Neural progenitor cell (in vitro differentiated cells): ENCODE data around the gene IKBKG. TPM values are rescaled to one million over a fixed set of nuclear protein-coding genes. Genes with fewer than 3 reads are reported as not detected.

Source experiments
- DNase-seq: peaks from one replicate; pipeline ENCODE4 v3.0.0-alpha.2; 2016; ENCODE audit warnings: low spot score
- H2AFZ ChIP-seq: fragments of 200-600 bp; sonication (generic); replicated peaks from 2 replicates; pipeline ENCODE4 v1.6.1; 2016; ENCODE audit warnings: antibody characterized with exemption
- H3F3A ChIP-seq: fragments of 200-600 bp; sonication (generic); 2 replicates; pipeline ENCODE4 v1.6.1; 2016; ENCODE audit warnings: antibody characterized with exemption, low read depth
- H3K27ac ChIP-seq: fragments of 200-600 bp; sonication (generic); 2 replicates; pipeline ENCODE4 v1.5.1; 2016; ENCODE audit warnings: mild to moderate bottlenecking
- H3K27me3 ChIP-seq: fragments of 200-600 bp; sonication (generic); 2 replicates; pipeline ENCODE4 v1.6.1; 2016; ENCODE audit warnings: mild to moderate bottlenecking, moderate library complexity
- H3K36me3 ChIP-seq: fragments of 200-600 bp; sonication (generic); 2 replicates; pipeline ENCODE4 v1.5.1; 2016
- H3K4me1 ChIP-seq: fragments of 200-600 bp; sonication (generic); 2 replicates; pipeline ENCODE4 v1.6.1; 2016; ENCODE audit warnings: mixed run types
- H3K4me2 ChIP-seq: fragments of 200-600 bp; sonication (generic); 2 replicates; pipeline ENCODE4 v1.6.1; 2016
- H3K4me3 ChIP-seq: fragments of 200-600 bp; sonication (generic); 2 replicates; pipeline ENCODE4 v1.5.1; 2016
- H3K79me2 ChIP-seq: fragments of 200-600 bp; sonication (generic); 2 replicates; pipeline ENCODE4 v1.6.1; 2016; ENCODE audit warnings: low read depth
- H3K9ac ChIP-seq: fragments of 200-600 bp; sonication (generic); 2 replicates; pipeline ENCODE4 v1.6.1; 2016
- H3K9me3 ChIP-seq: fragments of 200-600 bp; sonication (generic); 2 replicates; pipeline ENCODE4 v1.5.1; 2016; ENCODE audit warnings: low read depth
- H4K20me1 ChIP-seq: fragments of 200-600 bp; sonication (generic); 2 replicates; pipeline ENCODE4 v1.6.1; 2016; ENCODE audit warnings: low read depth
- H3K27ac Mint-ChIP-seq: 3 replicates; pipeline ENCODE4 v1.8.0; 2021; ENCODE audit warnings: mixed read lengths
- H3K27me3 Mint-ChIP-seq: 2 replicates; pipeline ENCODE4 v1.8.0; 2022; ENCODE audit warnings: low read depth, mild to moderate bottlenecking, inconsistent platforms, moderate library complexity, mixed read lengths; ENCODE audit not compliant: insufficient read depth
- H3K36me3 Mint-ChIP-seq: 3 replicates; pipeline ENCODE4 v1.8.0; 2021; ENCODE audit warnings: mixed read lengths
- H3K4me1 Mint-ChIP-seq: 3 replicates; pipeline ENCODE4 v1.8.0; 2021; ENCODE audit warnings: mixed read lengths
- H3K4me3 Mint-ChIP-seq: 3 replicates; pipeline ENCODE4 v1.8.0; 2021; ENCODE audit warnings: mild to moderate bottlenecking, moderate library complexity, mixed read lengths
- H3K9me3 Mint-ChIP-seq: 3 replicates; pipeline ENCODE4 v1.8.0; 2020; ENCODE audit warnings: mixed read lengths
- CTCF ChIP-seq: fragments of 200-600 bp; sonication (generic); IDR thresholded peaks from 2 replicates; pipeline ENCODE4 v1.5.1; 2017; ENCODE audit warnings: antibody characterized with exemption, mild to moderate bottlenecking
- EZH2 ChIP-seq: fragments of 200-600 bp; sonication (generic); IDR thresholded peaks from 2 replicates; pipeline ENCODE4 v1.6.1; 2017; ENCODE audit warnings: antibody characterized with exemption, mild to moderate bottlenecking, moderate library complexity
- EZH2phosphoT487 ChIP-seq: fragments of 200-600 bp; sonication (generic); IDR thresholded peaks from 2 replicates; pipeline ENCODE4 v1.6.1; 2017; ENCODE audit warnings: antibody characterized with exemption
- total RNA-seq: library from RNA; depleted of rRNA; stranded (reverse); fragments of >200 nt; gene quantifications from 2 replicates; pipeline ENCODE4 v1.2.3, GENCODE V29; 2015; ENCODE audit warnings: low replicate concordance

Gene IKBKG
- total RNA-seq, 1 donor from 2014 or later, result 13.2 TPM

GRCh38 chrX:154519389-154519788 is 28.0 kb upstream of the IKBKG start:
- Histone ChIP-seq H3K79me2 (peaks cover 2% of the 10 kb centered on the region), H3K27me3 (peaks cover 16% of the 10 kb centered on the region), H3K27ac (no peak overlapping the region), H3K4me1 (no peaks in the 10 kb centered on the region), H3K4me2 (no peak overlapping the region), H4K20me1 (no peaks in the 10 kb centered on the region), H2AFZ (no peak overlapping the region), H3K9me3 (no peaks in the 10 kb centered on the region), H3K4me3 (no peak overlapping the region), H3K9ac (no peak overlapping the region), H3K36me3 (no peaks in the 10 kb centered on the region), H3F3A (peaks cover 8% of the 10 kb centered on the region)
- Mint-ChIP-seq H3K9me3 (peaks cover 17% of the 10 kb centered on the region), H3K27me3 (peaks cover 10% of the 10 kb centered on the region), H3K36me3 (no peaks in the 10 kb centered on the region), H3K27ac (no peak overlapping the region), H3K4me1 (peaks cover 19% of the 10 kb centered on the region), H3K4me3 (peak overlapping the region; percentile 19)
- DNase-seq, result no peak
- no peak for TF ChIP-seq EZH2phosphoT487
- no peak for TF ChIP-seq CTCF
- TF ChIP-seq EZH2, result no peak

- peaks cover 3% of the 10 kb centered on the region for H3K4me1 ChIP-seq
- peaks cover 8% of the 10 kb centered on the region for H3K4me1 Mint-ChIP-seq
- H3K27me3 Mint-ChIP-seq, result peaks cover 12% of the 10 kb centered on the region
- H3K36me3 Mint-ChIP-seq, result peaks cover under 1% of the 10 kb centered on the region
- H2AFZ ChIP-seq, result no peak overlapping the region
- no peak overlapping the region for H3K4me3 Mint-ChIP-seq
- H3K36me3 ChIP-seq, result no peaks in the 10 kb centered on the region
- H3F3A ChIP-seq, result peaks cover 4% of the 10 kb centered on the region
- no peaks in the 10 kb centered on the region for H3K9me3 ChIP-seq
- no peak overlapping the region for H3K4me2 ChIP-seq
- no peak overlapping the region for H3K27ac ChIP-seq
- H3K79me2 ChIP-seq, result no peaks in the 10 kb centered on the region
- peaks cover 14% of the 10 kb centered on the region for H3K9me3 Mint-ChIP-seq
- peaks cover 27% of the 10 kb centered on the region for H3K27me3 ChIP-seq
- no peak for DNase-seq
- H4K20me1 ChIP-seq, result no peaks in the 10 kb centered on the region
- TF ChIP-seq EZH2 (no peak), EZH2phosphoT487 (no peak), CTCF (no peak)
- H3K27ac Mint-ChIP-seq, result no peak overlapping the region
- H3K4me3 ChIP-seq, result no peak overlapping the region
- H3K9ac ChIP-seq, result no peak overlapping the region
Observed at GRCh38 chrX:154525606-154526490, 21.6 kb upstream of the IKBKG start.

- peaks cover 13% of the 10 kb centered on the region for H3K9me3 Mint-ChIP-seq
- no peaks in the 10 kb centered on the region for H3K36me3 ChIP-seq
- peaks cover 8% of the 10 kb centered on the region for H3K4me1 Mint-ChIP-seq
- DNase-seq, result peak; percentile 88
- peak overlapping the region; percentile 50 for H3K4me3 Mint-ChIP-seq
- peak; percentile 52 for TF ChIP-seq CTCF
- no peak for TF ChIP-seq EZH2phosphoT487
- H3K9ac ChIP-seq, result no peak overlapping the region
- no peak overlapping the region for H3K27ac ChIP-seq
- H3K9me3 ChIP-seq, result no peaks in the 10 kb centered on the region
- peaks cover 3% of the 10 kb centered on the region for H3K4me1 ChIP-seq
- no peak overlapping the region for H2AFZ ChIP-seq
- peaks cover 3% of the 10 kb centered on the region for H3K36me3 Mint-ChIP-seq
- H3K27ac Mint-ChIP-seq, result peak overlapping the region; percentile 60
- peaks cover 8% of the 10 kb centered on the region for H3K27me3 Mint-ChIP-seq
- H3K79me2 ChIP-seq, result no peaks in the 10 kb centered on the region
- peak overlapping the region; percentile 33 for H3K4me3 ChIP-seq
- H3K27me3 ChIP-seq, result peaks cover 27% of the 10 kb centered on the region
- H4K20me1 ChIP-seq, result no peaks in the 10 kb centered on the region
- H3F3A ChIP-seq, result peaks cover 4% of the 10 kb centered on the region
- H3K4me2 ChIP-seq, result peak overlapping the region; percentile 70
Observed at GRCh38 chrX:154526901-154527675, 20.3 kb upstream of the IKBKG start.
